RWPE1 (cell line): ENCODE data around the gene PTPRN2.

ENCODE experiments used
- CTCF ChIA-PET: fragments of 350-600 bp; sonication (Branson Sonifier 250); formaldehyde crosslinking; extraction: SDS; loops from one replicate; lab custom pipeline; 2021; lab: Yijun Ruan, JAX
- POLR2A ChIA-PET: fragments of 400-600 bp; formaldehyde crosslinking; extraction: SDS; loops from one replicate; lab custom pipeline; 2020; ENCODE audit warnings: antibody characterized with exemption; ENCODE audit not compliant: low non-redundant PET; lab: Yijun Ruan, JAX
- DNase-seq: peaks from one replicate; pipeline ENCODE4 v3.0.0; 2012; ENCODE audit warnings: low spot score
- H3K27ac ChIP-seq: fragments of 450-650 bp; 2 replicates; pipeline ENCODE4 v1.5.1; 2017
- CTCF ChIP-seq: fragments of 450-650 bp; conservative IDR thresholded peaks from 2 replicates; pipeline ENCODE4 v1.5.1; 2017; ENCODE audit warnings: low read depth, mild to moderate bottlenecking

Gene PTPRN2

GRCh38 chr7:158015403-158016179 is 572.0 kb downstream of the PTPRN2 start:
- no peak overlapping the region for H3K27ac ChIP-seq
- ChIA-PET CTCF (interaction anchor here (0.5 kb wide), 1 partner anchor 557 kb away, joined by 3 read pairs; no protein-coding TSS in a partner anchor), POLR2A (no interaction called here)
- no peak for DNase-seq
- no peak for TF ChIP-seq CTCF

DNA sequence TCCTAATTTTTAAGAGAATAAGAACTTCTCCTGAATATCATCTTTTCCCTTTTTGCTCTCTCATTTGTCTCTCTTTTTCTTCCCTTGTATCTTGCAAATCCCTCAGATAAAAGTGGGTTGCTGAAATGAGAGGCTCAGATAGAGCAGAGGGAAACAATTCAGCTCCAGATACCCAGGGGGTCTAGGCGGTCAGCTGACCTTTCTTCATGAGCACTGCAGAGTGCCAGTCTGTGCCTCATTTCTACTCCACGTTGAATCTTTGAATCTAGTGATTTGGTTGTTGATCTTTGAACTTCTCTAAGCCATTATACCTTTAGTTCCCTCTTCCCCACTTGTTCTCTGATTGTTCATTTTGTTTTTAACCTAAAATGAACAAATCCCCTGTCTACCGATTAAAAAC is 572.6 kb downstream of the PTPRN2 start:
- no peak overlapping the region for H3K27ac ChIP-seq
- ChIA-PET CTCF (no interaction called here), POLR2A (no interaction called here)
- no peak for DNase-seq
- no peak for TF ChIP-seq CTCF

- H3K27ac ChIP-seq, result no peak overlapping the region
- no peak for DNase-seq
- ChIA-PET CTCF (no interaction called here), POLR2A (no interaction called here)
- TF ChIP-seq CTCF, result no peak
These were observed 574.4 kb downstream of the PTPRN2 start for GRCh38 chr7:158013085-158013668.

GRCh38 chr7:158011941-158012340 is 575.7 kb downstream of the PTPRN2 start:
- ChIA-PET POLR2A (no interaction called here), CTCF (interaction anchor here (0.6 kb wide), 1 partner anchor 311 kb away, joined by 3 read pairs; no protein-coding TSS in a partner anchor)
- no peak for DNase-seq
- TF ChIP-seq CTCF, result no peak
- no peak overlapping the region for H3K27ac ChIP-seq

DNA sequence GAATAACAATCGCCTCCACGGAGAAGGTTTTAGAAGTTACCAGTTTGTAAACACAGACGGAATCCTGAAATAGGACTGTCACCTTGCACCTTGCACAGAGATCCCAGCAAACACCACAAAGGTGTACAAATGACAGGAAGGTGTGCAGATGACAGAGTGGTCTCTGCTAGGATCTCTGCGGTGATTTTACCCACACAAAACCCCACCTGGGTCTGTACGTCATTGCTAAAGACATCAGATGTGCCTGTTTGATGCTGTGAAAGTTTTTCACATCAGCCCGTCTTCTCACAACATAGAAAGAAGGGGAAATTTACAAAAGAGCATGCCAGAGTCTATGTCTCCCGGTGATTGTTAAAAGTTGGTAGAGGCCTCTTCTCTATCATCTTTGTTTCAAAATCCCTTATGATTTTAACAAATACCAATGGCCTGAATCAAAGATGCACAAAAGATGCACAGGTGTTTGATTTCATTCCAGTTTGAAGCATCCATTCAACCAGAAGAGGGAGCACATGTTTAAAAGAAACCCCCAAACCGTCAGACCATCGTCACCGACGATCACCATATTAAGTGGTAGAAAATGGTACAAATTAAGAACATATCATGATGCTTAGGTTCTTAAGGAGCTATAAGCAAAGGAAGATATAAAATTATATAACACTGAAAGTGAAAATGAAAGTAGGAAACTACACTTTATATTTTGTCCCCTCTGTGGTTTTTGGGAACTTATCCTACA is 576.5 kb downstream of the PTPRN2 start:
- TF ChIP-seq CTCF, result no peak
- ChIA-PET POLR2A (no interaction called here), CTCF (interaction anchor here (0.5 to 0.6 kb wide), 2 partner anchors 310 to 424 kb away, joined by 3 read pairs; no protein-coding TSS in a partner anchor)
- H3K27ac ChIP-seq, result no peak overlapping the region
- DNase-seq, result no peak

GRCh38 chr7:158009886-158010285 is 577.7 kb downstream of the PTPRN2 start:
- no peak overlapping the region for H3K27ac ChIP-seq
- POLR2A ChIA-PET, result no interaction called here
- no peak for TF ChIP-seq CTCF
- CTCF ChIA-PET, result no interaction called here
- no peak for DNase-seq
